HFFc6 (cell line): ENCODE results near the gene CHCHD6. TPM values are rescaled to one million over a fixed set of nuclear protein-coding genes. Genes with fewer than 3 reads are reported as not detected.

ENCODE experiments used
- DNase-seq: peaks from one replicate; pipeline ENCODE4 v3.0.0-alpha.2; 2018
- H3K27ac Mint-ChIP-seq: 2 replicates; pipeline ENCODE4 v1.8.0; 2020; ENCODE audit warnings: mild to moderate bottlenecking, mixed read lengths
- H3K27me3 Mint-ChIP-seq: 2 replicates; pipeline ENCODE4 v1.8.0; 2021; ENCODE audit warnings: mild to moderate bottlenecking, moderate library complexity, mixed read lengths; ENCODE audit not compliant: insufficient read depth
- H3K36me3 Mint-ChIP-seq: 2 replicates; pipeline ENCODE4 v1.8.0; 2021; ENCODE audit warnings: low read depth, mixed read lengths
- H3K4me1 Mint-ChIP-seq: 2 replicates; pipeline ENCODE4 v1.8.0; 2020; ENCODE audit warnings: low read depth, mixed read lengths
- H3K4me3 Mint-ChIP-seq: 2 replicates; pipeline ENCODE4 v1.8.0; 2020; ENCODE audit warnings: mild to moderate bottlenecking, moderate library complexity, mixed read lengths
- H3K9me3 Mint-ChIP-seq: 2 replicates; pipeline ENCODE4 v1.8.0; 2020; ENCODE audit warnings: mild to moderate bottlenecking, mixed read lengths
- CTCF ChIP-seq: fragments of 200-600 bp; sonication (generic); IDR thresholded peaks from 2 replicates; pipeline ENCODE4 v1.5.0; 2021; ENCODE audit warnings: antibody characterized with exemption, mild to moderate bottlenecking
- total RNA-seq, 6 experiments: library from RNA; stranded (reverse); fragmentation: NEBNext Ultra II Directional; extraction: Animal tissue kit (Norgen Biotek cat#: 25700); gene quantifications; 2 replicates in 1 of 6; 3 replicates in 5 of 6; pipeline ENCODE4 v1.2.3, GENCODE V29; 2021

CHCHD6 gene
- total RNA-seq, 6 experiments from 2014 or later = 18.6 to 22.9 (median 19.9) TPM

DNA sequence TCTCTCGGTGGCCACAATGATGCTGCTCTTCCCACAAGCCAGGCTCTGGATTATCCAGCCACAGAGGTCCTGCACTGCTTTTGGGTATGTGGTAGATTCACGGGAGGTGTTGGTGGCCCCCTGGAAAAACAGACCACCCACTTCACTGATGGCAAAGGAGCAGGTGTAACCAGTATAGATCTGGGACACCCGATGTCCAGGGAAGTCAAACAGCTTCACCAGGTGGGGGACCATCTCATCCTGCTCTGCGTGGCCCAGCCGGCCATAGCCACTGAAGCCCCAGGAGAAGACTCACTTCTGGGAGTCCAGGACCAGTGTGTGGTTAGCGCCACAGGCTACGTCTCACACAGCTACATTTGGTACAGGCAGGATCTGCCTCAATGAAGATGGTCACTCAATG is 62.6 kb downstream of the CHCHD6 start:
- Mint-ChIP-seq H3K27me3 (no peaks in the 10 kb centered on the region; the same call in none of the 2 replicates), H3K4me3 (no peak overlapping the region), H3K4me1 (no peaks in the 10 kb centered on the region), H3K9me3 (no peaks in the 10 kb centered on the region), H3K27ac (no peak overlapping the region), H3K36me3 (peaks cover 9% of the 10 kb centered on the region)
- TF ChIP-seq CTCF = no peak
- DNase-seq = no peak

DNA sequence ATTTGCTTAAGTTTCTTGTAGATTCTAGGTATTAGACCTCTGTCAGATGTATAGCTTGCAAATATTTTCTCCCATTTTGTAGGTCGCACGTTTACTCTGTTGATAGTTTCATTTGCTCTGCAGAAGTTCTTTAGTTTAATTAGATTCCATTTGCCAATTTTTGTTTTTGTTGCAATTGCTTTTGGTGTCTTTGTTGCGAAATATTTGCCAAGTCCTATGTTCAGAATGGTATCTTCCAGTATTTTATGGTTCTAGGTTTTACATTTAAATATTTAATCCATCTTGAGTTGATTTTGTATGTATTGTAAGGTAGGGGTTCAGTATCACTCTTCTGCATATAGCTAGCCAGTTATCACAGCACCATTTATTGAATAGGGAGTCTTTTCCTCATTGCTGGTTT is 64.9 kb downstream of the CHCHD6 start:
- Mint-ChIP-seq H3K9me3 (peaks cover 4% of the 10 kb centered on the region), H3K27ac (no peak overlapping the region)

DNA sequence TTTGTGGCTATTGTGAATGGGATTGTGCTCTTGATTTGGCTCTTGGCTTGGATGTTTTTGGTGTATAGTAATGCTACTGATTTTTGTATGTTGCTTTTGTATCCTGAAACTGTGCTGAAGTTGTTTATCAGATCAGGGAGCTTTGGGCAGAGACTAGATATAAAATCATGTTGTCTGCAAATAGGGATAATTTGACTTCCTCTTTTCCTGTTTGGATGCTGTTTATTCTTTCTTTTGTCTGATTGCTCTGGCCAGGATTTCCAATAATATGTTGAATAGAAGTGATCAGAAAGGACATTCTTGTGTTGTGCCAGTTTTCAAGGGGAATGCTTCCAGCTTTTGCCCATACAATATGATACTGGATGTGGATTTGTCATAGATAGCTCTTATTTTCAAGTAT is 66.1 kb downstream of the CHCHD6 start:
- peaks cover 4% of the 10 kb centered on the region for H3K9me3 Mint-ChIP-seq
- no peak overlapping the region for H3K4me3 Mint-ChIP-seq
- H3K27me3 Mint-ChIP-seq = no peaks in the 10 kb centered on the region
- peaks cover 17% of the 10 kb centered on the region for H3K36me3 Mint-ChIP-seq
- H3K27ac Mint-ChIP-seq = no peak overlapping the region
- no peak for DNase-seq
- H3K4me1 Mint-ChIP-seq = peaks cover 7% of the 10 kb centered on the region; the same call in 1 of the 2 replicates
- TF ChIP-seq CTCF = no peak

More for the DNA sequence above, 64.9 kb downstream of the CHCHD6 start:
- no peak for DNase-seq
- Mint-ChIP-seq H3K36me3 (peaks cover 17% of the 10 kb centered on the region), H3K4me1 (peaks cover 5% of the 10 kb centered on the region; the same call in 1 of the 2 replicates), H3K4me3 (no peak overlapping the region), H3K27me3 (no peaks in the 10 kb centered on the region)
- no peak for TF ChIP-seq CTCF

GRCh38 chr3:126773167-126773566 is 69.1 kb downstream of the CHCHD6 start:
- DNase-seq = no peak
- H3K36me3 Mint-ChIP-seq = peaks cover 12% of the 10 kb centered on the region
- TF ChIP-seq CTCF = no peak
- peaks cover 7% of the 10 kb centered on the region; the same call in 1 of the 2 replicates for H3K4me1 Mint-ChIP-seq
- H3K4me3 Mint-ChIP-seq = no peak overlapping the region
- H3K27me3 Mint-ChIP-seq = no peaks in the 10 kb centered on the region
- H3K9me3 Mint-ChIP-seq = peaks cover 4% of the 10 kb centered on the region
- no peak overlapping the region for H3K27ac Mint-ChIP-seq

- no peak overlapping the region for H3K4me3 Mint-ChIP-seq
- no peaks in the 10 kb centered on the region for H3K27me3 Mint-ChIP-seq
- H3K36me3 Mint-ChIP-seq = peaks cover 12% of the 10 kb centered on the region
- peaks cover 4% of the 10 kb centered on the region for H3K9me3 Mint-ChIP-seq
- no peak overlapping the region for H3K27ac Mint-ChIP-seq
- no peak for DNase-seq
- TF ChIP-seq CTCF = no peak
- H3K4me1 Mint-ChIP-seq = peaks cover 7% of the 10 kb centered on the region; the same call in 1 of the 2 replicates
These were observed 69.7 kb downstream of the CHCHD6 start for GRCh38 chr3:126773783-126774182.

DNA sequence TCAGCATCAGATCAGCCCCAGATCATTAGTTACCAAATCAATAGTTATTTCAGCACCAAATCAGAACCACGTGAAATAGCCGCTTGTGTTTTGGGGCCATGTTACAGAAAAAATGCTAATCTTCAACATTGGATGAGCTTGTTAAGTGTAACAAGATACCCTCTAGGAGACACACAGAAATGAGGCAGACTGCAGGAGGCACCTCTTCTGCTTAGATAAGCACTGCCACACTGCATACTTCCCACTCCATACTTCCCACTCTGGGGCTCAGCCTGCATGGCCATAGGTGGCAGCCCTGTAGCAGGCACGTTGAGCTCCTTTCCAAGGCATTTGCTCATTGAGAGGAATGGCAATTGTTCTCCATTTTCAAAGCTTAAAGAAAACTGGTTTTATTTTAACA is 73.3 kb downstream of the CHCHD6 start:
- Mint-ChIP-seq H3K36me3 (peaks cover 3% of the 10 kb centered on the region), H3K4me3 (no peak overlapping the region), H3K27ac (no peak overlapping the region), H3K27me3 (no peaks in the 10 kb centered on the region), H3K9me3 (peaks cover 2% of the 10 kb centered on the region), H3K4me1 (peaks cover 29% of the 10 kb centered on the region)
- TF ChIP-seq CTCF = no peak
- DNase-seq = no peak
